GM19395 (cell line): ENCODE measurements around the gene NUP160.
A peak's percentile ranks its signal among the peaks of the same experiment; 100 is the strongest.
"Not testable (repeated sequence)": the region's sequence is repeated elsewhere in the genome, so short reads cannot be mapped to it uniquely, and the experiment has no call there.

Experiments used
- ATAC-seq: cut with Tn5 transposase; IDR thresholded peaks from one replicate; pipeline ENCODE4 v1.9.1; 2021; ENCODE audit warnings: mild to moderate bottlenecking, moderate library complexity; ENCODE audit not compliant: unreplicated experiment

NUP160 gene

GRCh38 chr11:47863189-47863897 is 15.2 kb upstream of the NUP160 start:
- ATAC-seq: peak; percentile 67

GRCh38 chr11:47861728-47862127 is 13.6 kb upstream of the NUP160 start:
- no peak for ATAC-seq

- no peak for ATAC-seq
Observed at GRCh38 chr11:47860536-47860935, 12.4 kb upstream of the NUP160 start.

GRCh38 chr11:47857892-47858543 is 9.9 kb upstream of the NUP160 start:
- no peak for ATAC-seq

GRCh38 chr11:47857485-47857884 is 9.3 kb upstream of the NUP160 start:
- ATAC-seq: no peak

GRCh38 chr11:47856186-47856585 is 8.0 kb upstream of the NUP160 start:
- no peak for ATAC-seq

- ATAC-seq: no peak
Observed at GRCh38 chr11:47854667-47855066, 6.5 kb upstream of the NUP160 start.

- ATAC-seq: no peak
Observed at GRCh38 chr11:47852053-47852452, 3.9 kb upstream of the NUP160 start.

- no peak for ATAC-seq
Observed at GRCh38 chr11:47850337-47850736, 2.2 kb upstream of the NUP160 start.

GRCh38 chr11:47848700-47849155 is 578 bp upstream of the NUP160 start:
- ATAC-seq: peak; percentile 11

GRCh38 chr11:47847537-47847891 is 636 bp downstream of the NUP160 start:
- ATAC-seq: no peak

- no peak for ATAC-seq
Observed at GRCh38 chr11:47846998-47847397, 1.2 kb downstream of the NUP160 start.

GRCh38 chr11:47843361-47844055 is 4.6 kb downstream of the NUP160 start:
- no peak for ATAC-seq

- no peak for ATAC-seq
Observed at GRCh38 chr11:47842749-47843148, 5.4 kb downstream of the NUP160 start.

GRCh38 chr11:47837929-47838328 is 10.2 kb downstream of the NUP160 start:
- no peak for ATAC-seq

- ATAC-seq: no peak
Observed at GRCh38 chr11:47837292-47837691, 10.9 kb downstream of the NUP160 start.

- ATAC-seq: not testable (repeated sequence)
Observed at GRCh38 chr11:47830013-47830412, 18.1 kb downstream of the NUP160 start.

- no peak for ATAC-seq
Observed at GRCh38 chr11:47828284-47828683, 19.9 kb downstream of the NUP160 start.

- ATAC-seq: not testable (repeated sequence)
Observed at GRCh38 chr11:47822664-47823063, 25.5 kb downstream of the NUP160 start.

GRCh38 chr11:47819743-47820142 is 28.4 kb downstream of the NUP160 start:
- ATAC-seq: no peak

- ATAC-seq: no peak
Observed at GRCh38 chr11:47800759-47801158, 47.4 kb downstream of the NUP160 start.

- ATAC-seq: no peak
Observed at GRCh38 chr11:47797633-47798032, 50.5 kb downstream of the NUP160 start.
